NCI-H1048 (cell line): ENCODE data around the gene PRPF6.
"Not testable (repeated sequence)": the region's sequence is repeated elsewhere in the genome, so short reads cannot be mapped to it uniquely, and the experiment has no call there.

Source experiments
- DNase-seq: peaks from one replicate; lab custom pipeline; 2025; lab: John Stamatoyannopoulos, UW

Gene PRPF6

GRCh38 chr20:64012385-64013154 is 31.6 kb downstream of the PRPF6 start:
- DNase-seq, result not testable (repeated sequence)

- DNase-seq, result no peak
These were observed 34.7 kb downstream of the PRPF6 start for GRCh38 chr20:64015635-64016034.

- DNase-seq, result no peak
These were observed 40.4 kb downstream of the PRPF6 start for GRCh38 chr20:64021124-64021975.

- no peak for DNase-seq
These were observed 41.9 kb downstream of the PRPF6 start for GRCh38 chr20:64022671-64023360.

GRCh38 chr20:64023361-64024140 is 42.6 kb downstream of the PRPF6 start:
- no peak for DNase-seq

GRCh38 chr20:64024141-64024990 is 43.4 kb downstream of the PRPF6 start:
- no peak for DNase-seq

- no peak for DNase-seq
These were observed 44.3 kb downstream of the PRPF6 start for GRCh38 chr20:64025101-64025825.

GRCh38 chr20:64025826-64026412 is 45.0 kb downstream of the PRPF6 start:
- DNase-seq, result no peak

GRCh38 chr20:64027981-64028685 is 47.2 kb downstream of the PRPF6 start:
- DNase-seq, result no peak

GRCh38 chr20:64029293-64030117 is 48.6 kb downstream of the PRPF6 start:
- DNase-seq, result no peak

- DNase-seq, result no peak
These were observed 49.6 kb downstream of the PRPF6 start for GRCh38 chr20:64030371-64031134.

- no peak for DNase-seq
These were observed 50.9 kb downstream of the PRPF6 start for GRCh38 chr20:64031822-64032314.

- DNase-seq, result no peak
These were observed 52.0 kb downstream of the PRPF6 start for GRCh38 chr20:64032706-64033624.

- no peak for DNase-seq
These were observed 53.1 kb downstream of the PRPF6 start for GRCh38 chr20:64033981-64034493.

- no peak for DNase-seq
These were observed 54.4 kb downstream of the PRPF6 start for GRCh38 chr20:64035066-64035932.
